Activated effector memory CD4-positive, alpha-beta T cell treated with anti-CD3 and anti-CD28 coated beads, Interleukin-2, amount 50 U/mL, for 16 hours (primary cell): ENCODE results near the gene PER1.
"Not testable (repeated sequence)": the region's sequence is repeated elsewhere in the genome, so short reads cannot be mapped to it uniquely, and the experiment has no call there.

Experiments used
- DNase-seq: peaks from one replicate; pipeline ENCODE4 v3.0.0-alpha.2; 2020

PER1 gene

DNA sequence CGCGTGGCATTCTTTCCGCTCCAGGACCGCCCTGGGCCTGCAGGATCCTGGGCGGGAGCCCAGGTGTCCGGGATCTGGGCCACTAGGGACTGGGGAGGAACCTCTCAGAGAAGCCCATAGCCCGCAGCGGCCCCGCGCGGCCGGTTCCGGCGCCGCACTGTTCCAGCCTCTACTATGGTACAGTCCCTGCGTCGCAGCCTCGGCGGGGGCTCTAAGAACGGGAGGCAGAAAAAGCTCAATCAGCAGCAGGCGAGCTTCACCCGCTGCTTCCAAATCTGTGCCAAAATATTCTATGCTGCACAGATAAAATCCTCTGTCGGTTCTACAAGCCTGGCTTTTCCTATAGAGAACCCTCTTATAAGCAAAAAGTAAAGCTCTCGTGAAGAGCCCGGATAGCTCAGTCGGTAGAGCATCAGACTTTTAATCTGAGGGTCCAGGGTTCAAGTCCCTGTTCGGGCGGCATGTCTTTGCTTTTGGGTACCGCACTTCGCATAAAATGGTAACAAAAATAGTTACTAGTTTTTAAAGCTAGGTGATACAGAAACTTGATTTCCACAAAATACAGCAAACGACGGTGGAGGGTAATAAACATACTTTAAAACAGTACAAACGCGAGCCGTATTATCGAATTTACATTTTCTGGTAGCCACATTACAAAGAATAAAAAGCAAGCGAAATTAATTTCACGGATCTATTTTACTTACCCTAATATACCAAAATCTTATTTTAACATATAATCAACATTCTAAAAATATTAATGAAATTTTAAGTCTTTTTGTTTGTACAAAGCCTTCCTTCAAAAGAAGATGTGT is 33.2 kb downstream of the PER1 start:
- DNase-seq = peak; percentile 94

DNA sequence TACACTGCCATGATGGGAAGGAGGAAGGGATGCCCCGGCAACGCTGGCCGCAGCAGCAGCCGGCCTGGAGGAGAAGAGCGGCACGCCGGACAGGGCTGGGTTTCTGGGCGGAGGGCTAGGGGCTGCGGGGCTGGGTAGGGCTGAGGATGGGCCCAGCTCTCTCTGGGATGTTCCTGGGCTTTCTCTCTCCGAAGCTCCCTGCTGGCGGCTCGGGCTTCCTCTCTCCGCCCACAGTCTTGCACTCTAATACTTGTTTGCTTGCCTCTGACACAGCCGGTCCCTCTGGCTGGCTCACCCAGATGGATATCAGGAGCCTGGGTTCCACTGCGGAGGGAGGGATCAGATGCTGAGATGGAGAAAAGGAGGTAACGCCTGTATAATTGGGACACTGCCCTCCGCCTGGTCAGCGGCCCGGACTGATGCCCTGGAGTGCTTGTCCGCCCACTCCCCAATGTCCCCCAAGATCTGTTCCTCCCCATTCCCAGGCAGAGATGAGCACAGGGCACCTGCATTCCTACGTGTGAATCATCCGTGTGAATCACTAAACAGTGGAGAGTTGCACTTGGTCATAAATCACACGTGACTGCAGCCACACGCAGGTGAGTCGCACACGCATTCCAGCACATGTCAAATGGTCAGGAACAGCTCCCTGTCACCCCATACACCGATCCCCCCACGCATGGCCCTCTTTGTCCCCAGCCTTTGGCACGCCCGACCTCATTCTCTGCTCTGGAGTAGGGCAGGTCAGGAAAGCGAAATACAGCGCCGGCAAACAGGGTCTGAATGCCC is 34.0 kb downstream of the PER1 start, which contains the start of gene ALOXE3:
TSS of gene ALOXE3 (minus strand) at position 535 of the 789 bp plus-strand sequence. CDS start at position 11, 524 bp downstream.
- no peak for DNase-seq

DNA sequence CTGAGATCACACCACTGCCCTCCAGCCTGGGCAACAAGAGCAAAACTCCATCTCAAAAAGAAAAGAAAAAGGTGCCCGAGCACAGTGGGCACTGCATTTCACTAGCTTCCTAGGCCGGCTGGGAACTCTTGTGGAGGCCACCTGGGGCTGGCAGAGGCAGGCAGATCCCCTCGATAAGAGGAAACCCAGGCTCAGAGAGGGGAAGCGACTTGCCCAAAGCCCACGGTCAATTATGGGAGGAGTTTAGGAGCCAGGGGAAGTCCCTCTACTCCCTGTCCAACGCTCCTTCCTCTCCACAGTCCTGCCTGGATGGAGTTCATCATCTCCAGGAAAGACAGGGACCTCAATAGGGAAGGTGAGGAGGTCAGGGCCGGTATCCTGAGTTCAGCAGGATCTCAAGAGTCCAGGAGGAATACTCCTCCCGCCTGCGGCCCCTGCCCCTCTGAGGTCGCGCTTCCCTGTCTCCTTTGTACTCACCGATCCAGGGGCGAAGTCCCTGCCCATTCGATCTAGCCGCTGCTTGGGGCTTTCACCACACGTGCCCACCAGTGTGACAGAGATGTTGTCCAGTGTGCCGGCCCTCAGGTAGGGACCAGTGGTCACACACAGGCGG is 34.7 kb downstream of the PER1 start:
- DNase-seq = no peak

DNA sequence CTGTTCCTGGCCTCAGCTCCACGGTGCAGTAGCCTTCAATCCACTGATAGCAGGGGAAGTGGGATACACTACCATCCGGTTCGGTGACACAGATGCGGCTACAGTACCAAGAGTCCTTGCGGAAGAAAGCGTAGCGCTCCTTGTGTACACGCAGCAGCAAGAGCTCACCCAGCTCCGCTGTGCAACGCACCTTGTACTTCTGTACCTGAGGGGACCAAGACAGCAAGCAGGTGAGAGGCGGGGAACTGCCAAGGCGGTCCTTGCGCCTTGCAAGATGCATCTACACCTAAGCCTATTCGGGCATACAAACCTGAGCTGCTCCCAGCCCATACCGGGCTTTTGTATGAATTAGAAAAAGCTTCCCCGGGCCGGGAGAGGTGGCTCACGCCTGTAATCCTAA is 35.4 kb downstream of the PER1 start:
- DNase-seq = no peak

DNA sequence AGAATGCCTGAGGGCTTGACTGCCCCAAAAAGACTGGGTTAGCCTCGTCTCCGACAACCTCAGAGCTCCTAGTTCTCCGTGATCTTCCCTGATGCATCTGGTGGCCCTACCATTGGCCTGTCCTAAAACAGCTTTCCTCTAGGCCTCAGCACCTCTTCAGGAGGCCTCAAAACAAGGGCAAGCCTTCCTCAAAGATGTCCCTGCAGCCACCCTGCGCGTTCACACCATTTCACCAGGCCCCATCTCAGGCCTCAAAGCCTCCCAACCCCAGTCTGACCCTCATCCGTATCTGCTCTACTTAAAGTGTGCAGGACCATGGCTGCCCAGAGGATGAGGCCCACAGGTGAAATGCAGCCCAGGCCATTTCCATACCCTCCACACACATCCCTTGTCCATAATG is 41.3 kb downstream of the PER1 start:
- DNase-seq = no peak

DNA sequence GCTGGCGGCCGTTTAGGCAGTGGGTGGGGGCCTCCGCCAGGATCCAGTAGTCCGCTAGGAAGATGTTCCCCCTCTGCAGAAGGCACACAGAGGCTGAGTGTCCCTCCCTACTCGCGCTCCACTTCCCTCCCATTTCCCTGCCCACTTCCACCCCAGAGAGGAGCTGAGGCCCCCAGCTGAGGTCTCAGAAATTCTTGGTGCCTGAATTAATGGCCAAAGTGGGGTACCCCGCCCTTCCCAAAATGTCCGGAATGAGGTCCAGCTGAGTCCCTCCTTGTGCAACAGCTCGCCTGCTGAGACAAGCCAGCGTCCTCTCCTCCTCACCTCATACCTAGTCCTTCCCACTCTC is 41.8 kb downstream of the PER1 start:
- DNase-seq = no peak

DNA sequence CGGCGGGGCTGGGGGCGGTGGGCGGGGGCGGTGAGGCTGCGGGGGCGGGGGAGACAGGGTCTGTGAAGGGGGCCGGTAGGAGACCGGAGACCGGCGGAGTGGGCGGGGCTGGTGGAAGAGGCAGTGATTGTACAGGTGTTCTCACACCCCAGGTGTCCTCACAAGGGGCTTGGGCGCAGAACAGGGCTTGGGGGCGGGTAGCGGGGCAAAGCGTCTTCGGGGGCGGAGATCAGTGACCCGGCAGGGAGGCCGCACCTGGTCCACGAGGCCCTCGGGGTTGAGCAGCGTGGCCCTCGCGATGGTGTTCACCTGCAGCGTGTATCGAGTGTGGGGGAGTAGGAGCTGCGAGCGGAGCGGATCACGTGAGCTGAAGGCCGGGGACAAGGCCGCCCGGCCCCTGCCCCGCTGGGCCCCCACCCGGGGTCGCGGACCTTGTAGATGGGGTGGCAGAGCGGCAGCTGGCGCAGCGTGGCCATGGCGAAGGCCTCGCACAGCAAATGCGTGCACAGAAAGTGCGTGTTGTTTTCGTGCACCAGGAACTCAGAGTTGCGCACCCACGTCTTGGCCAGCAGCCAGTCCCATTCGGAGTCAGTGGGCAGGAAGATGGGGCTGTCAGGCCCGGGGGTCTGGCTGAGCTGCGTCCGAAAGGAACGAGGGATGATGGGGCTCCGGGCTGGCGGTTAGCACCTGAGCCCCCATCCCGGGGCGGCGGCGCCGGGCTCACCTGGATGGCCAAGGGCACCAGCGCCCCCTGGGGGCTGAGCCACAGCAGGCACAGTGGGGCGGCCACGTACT is 42.3 kb downstream of the PER1 start:
- peak; percentile 93 for DNase-seq

DNA sequence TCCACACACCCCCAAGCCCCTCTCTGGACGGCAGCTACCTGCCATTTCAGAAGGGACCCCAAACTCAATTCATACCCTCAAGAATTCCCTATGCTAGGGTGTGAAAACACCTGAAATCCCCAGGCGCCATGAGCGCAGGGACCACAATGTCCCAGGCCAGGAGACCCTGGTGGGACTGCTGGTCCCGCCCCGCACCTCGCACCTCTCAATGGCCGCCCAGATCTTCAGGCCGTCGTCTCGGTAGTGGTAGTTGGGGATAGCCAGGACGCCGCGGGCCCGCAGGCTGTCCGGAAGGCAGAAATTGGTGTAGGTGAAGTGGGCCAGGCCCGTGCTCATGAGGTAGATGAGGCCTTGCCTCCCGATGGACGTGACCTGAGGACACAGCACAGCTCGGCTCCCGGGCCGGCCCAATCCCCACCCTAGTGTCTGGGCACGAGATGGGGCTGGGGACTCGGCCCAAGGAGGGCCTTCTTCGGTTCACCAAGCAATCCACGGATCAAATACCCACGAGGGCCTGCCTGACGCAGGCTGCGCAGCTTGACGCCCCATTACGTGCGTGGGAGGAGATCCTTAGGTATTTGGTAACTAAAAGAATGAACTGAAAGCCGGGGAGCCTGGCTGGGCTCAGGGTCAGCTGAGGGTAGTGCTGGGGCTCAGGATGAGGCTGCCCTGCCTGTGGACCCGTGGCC is 43.1 kb downstream of the PER1 start:
- DNase-seq = no peak

DNA sequence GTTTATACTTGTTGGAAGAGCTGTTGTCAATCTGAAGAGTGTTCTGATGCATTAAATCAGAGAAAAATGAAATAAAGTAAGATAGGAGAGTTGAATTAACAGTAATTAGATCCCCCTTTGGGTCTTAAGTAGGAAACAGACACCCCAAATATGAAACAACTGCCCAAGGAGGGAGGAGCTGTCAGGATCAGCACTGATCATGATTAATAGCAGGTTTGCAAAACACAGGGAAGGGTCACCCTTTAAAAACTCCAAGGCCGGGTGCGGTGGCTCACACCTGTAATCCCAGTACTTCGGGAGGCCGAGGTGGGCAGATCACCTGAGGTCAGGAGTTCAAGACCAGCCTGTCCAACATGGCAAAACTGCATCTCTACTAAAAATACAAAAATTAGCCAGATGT is 45.2 kb downstream of the PER1 start:
- DNase-seq = not testable (repeated sequence)

DNA sequence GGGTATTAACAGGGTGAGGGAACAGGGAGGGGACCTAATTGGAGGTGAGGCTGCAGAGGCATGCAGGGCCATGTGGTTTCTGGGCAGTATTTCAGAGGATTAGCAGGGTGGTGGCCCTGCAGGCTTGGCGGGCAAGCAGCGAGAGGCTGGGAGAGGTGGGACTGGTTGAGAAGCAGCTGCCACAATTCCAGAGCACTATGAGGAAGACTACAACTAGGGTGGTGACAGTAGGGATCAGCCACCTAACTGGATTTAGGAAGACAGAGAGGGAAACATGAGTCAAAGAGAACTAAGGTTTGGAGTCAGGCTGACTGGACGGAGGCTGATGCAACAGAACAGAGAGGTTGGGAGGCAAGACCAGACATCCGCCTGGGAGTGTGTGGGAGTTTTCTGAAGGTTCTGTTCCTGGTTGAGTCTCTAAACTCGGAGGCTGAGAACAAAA is 46.2 kb downstream of the PER1 start:
- no peak for DNase-seq

DNA sequence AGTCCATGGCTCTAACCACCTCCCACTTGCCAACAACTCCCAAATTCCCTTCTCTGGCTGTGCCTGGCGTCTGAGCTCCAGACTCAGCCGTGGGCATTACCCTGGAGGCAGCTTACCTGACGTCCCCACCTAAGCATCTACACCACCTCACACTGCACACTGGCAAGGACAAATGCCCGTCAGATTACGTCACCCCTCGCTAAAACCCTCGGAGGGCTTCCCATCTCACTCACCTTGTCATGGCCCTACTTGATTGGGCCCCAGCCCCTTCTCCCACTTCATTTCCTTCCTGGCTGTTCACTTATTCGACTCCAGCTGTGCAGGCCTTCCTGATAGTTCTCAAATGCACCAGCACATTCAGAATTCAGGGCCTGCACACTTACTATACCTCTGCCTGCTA is 47.3 kb downstream of the PER1 start:
- no peak for DNase-seq

DNA sequence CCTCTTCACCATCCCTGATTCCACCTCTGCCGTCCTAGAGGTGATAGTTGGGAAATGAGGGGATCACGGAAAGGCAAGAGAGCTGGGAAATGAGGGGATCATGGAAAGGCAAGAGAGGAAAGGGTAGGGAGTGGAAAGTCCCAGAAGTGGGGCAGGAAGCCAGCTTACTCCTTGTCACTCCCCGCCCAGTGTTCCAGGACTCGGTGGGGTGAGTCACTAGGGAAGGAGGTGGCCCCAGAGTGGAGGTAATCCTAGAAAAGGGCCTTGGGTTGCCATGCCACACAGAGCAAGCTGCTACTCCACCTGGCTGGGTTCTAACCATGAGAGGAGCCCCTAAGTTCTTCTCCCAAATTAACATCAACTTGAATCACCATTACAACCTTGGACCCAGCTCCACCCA is 48.7 kb downstream of the PER1 start:
- no peak for DNase-seq

DNA sequence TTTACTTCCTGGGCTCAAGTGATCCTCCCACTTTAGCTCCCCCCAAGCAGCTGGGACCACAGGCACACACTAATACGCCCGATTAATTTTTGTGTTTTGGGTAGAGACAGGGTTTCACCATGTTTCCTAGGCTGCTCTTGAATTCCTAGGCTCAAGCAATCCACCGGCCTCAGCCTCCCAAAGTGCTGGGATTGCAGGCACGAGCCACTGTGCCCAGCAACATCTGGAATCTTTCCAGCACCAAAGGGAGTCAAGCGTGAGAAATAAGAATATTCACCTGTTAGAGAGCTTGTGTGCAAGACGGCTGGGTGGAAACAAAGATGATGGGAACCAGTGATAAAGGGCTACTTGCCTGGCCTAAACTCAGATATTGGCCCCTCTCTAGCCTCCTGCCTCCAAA is 50.5 kb downstream of the PER1 start:
- DNase-seq = no peak

DNA sequence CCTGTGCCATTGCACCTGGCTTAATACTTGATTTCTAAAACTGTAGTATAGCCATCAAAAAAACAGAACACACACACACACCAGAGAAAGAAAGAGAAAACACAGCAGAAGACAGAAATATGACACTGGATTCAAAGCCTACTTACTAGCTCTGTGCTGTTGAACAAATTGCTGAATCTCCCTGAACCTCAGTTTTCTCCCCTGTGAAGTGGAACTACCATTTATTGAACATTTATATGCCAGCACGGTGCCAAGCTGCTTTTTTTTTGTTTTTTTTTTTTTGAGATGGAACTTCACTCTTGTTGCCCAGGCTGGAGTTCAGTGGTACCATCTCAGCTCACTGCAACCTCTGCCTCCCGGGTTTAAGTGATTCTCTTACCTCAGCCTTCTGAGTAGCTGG is 51.4 kb downstream of the PER1 start:
- no peak for DNase-seq

DNA sequence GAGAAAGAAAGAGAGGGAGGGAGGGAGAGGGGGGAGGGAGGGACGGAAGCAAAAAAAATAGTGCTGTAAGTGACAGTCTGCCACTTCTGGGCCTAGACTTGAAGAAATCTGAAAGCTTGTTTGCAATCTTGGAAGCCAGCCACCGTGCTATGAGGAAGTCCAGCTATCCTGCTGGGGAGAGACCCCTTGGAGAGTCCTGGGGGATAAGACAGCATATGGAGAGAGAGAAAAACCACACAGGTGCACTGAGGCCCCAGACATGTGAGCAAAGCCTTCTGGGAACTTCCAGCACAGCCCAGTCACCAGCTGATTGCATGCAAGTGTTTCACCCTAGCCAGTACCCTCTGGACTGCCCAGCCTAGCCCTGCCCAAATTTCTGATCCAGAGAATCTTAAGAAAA is 52.1 kb downstream of the PER1 start:
- DNase-seq = no peak

DNA sequence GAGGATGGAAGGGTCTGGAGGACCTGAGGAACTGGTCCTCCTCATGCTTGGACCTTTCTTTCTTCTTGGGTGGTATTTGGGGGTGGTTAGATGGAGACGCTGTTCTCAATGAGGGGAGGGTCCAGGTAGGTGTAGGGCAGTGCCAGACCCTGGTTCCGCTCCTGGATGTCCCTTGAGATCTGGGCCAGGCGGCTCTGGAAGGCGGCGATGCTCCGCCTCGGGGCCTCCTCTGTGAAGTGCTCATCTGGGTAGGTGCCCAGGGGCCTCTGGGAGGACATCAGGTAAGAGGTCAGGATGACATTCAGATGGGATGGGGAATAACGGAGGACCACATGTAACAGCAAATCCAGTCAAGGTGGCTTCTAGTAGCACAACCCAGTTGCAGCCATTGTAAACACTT is 55.7 kb downstream of the PER1 start:
- no peak for DNase-seq

DNA sequence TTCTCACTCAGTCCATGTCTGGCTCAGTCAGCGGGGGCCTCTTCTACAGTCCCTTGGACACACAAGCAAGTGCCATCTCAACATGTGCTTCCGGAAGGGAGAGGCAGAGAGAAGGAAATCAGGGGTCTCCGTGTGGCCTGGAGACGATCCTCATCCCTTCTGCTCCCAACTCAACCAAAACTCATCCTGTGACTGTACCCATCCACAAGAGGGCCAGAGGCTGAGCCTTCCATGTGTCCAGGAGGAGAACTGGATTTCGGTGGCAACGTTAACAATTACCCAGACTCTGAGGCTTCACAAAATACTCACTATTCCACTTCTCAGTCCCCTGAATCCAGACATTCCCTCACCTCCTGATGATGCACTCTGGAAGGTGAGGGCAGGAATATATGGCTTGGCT is 56.8 kb downstream of the PER1 start:
- DNase-seq = no peak

DNA sequence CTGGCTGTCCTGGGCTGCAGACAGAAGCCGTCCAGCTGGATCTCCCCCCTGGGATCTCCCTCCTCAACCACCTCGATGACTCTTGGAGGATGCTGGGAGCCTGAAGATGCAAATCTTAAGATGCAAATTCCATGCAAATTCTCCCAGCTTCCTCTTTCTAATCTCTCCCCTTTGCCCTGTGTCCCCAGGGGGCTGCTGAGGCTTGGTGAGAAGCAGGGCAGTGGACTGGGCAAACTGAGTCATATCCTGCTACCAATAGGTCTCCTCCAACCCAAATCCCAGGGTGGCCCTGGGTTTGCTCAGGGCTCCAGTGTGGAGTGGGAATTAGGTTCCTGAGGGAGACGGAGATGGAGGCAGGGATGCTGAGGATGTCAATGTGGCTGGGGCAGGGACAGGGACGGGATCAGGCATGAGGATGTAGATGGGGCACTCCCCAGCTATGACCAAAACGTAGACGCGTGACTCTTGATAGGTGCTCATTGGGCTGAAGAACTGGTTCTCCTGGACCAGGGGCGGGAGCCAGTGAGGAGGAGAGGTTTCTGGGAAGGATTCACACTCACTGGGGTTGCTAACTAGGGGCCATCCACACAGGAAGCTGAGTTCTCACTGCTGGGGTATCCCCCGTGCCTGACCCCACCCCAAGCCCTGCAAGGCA is 61.0 kb downstream of the PER1 start:
- no peak for DNase-seq
